H9 (cell line): ENCODE results near the gene BTRC. TPM values are rescaled to one million over a fixed set of nuclear protein-coding genes. Genes with fewer than 3 reads are reported as not detected.

Experiments used
- DNase-seq: peaks from one replicate; pipeline ENCODE4 v3.0.0-alpha.2; 2017
- H2AFZ ChIP-seq: one replicate; pipeline ENCODE4 v1.6.1; 2013; ENCODE audit warnings: mild to moderate bottlenecking, low read length, control low read depth, moderate library complexity
- H2AK5ac ChIP-seq: 2 replicates; pipeline ENCODE4 v1.6.1; 2013; ENCODE audit warnings: low read length, control low read depth, mixed read lengths; ENCODE audit not compliant: insufficient read length
- H2BK120ac ChIP-seq: one replicate; pipeline ENCODE4 v1.6.1; 2013; ENCODE audit warnings: low read depth, mild to moderate bottlenecking, low read length, control low read depth, inconsistent platforms; ENCODE audit not compliant: poor library complexity, severe bottlenecking
- H2BK12ac ChIP-seq: 2 replicates; pipeline ENCODE4 v1.6.1; 2013; ENCODE audit warnings: low read length, control low read depth, mixed read lengths, low read depth; ENCODE audit not compliant: insufficient read length
- H2BK15ac ChIP-seq: 2 replicates; pipeline ENCODE4 v1.6.1; 2013; ENCODE audit warnings: low read depth, low read length, control low read depth
- H2BK20ac ChIP-seq: one replicate; pipeline ENCODE4 v1.6.1; 2013; ENCODE audit warnings: low read depth, mild to moderate bottlenecking, low read length, control low read depth, inconsistent platforms; ENCODE audit not compliant: poor library complexity, severe bottlenecking
- H2BK5ac ChIP-seq: 2 replicates; pipeline ENCODE4 v1.6.1; 2013; ENCODE audit warnings: low read length, control low read depth, mixed read lengths; ENCODE audit not compliant: insufficient read length
- H3K14ac ChIP-seq: 2 replicates; pipeline ENCODE4 v1.6.1; 2013; ENCODE audit warnings: low read length, control low read depth; ENCODE audit not compliant: insufficient read depth
- H3K18ac ChIP-seq: 2 replicates; pipeline ENCODE4 v1.6.1; 2013; ENCODE audit warnings: low read depth, mild to moderate bottlenecking, mixed read lengths, low read length, control low read depth; ENCODE audit not compliant: insufficient read length
- H3K23ac ChIP-seq: 2 replicates; pipeline ENCODE4 v1.6.1; 2013; ENCODE audit warnings: low read length, control low read depth, mixed read lengths, low read depth; ENCODE audit not compliant: insufficient read length
- H3K23me2 ChIP-seq: 2 replicates; pipeline ENCODE4 v1.6.1; 2013; ENCODE audit warnings: low read depth, mild to moderate bottlenecking, mixed read lengths, low read length, control low read depth; ENCODE audit not compliant: insufficient read length, poor library complexity, severe bottlenecking
- H3K27ac ChIP-seq: 2 replicates; pipeline ENCODE4 v1.5.1; 2013; ENCODE audit warnings: low read length, control low read depth, mixed read lengths, low read depth; ENCODE audit not compliant: insufficient read length
- H3K27me3 ChIP-seq: 2 replicates; pipeline ENCODE4 v1.6.1; 2013; ENCODE audit warnings: low read length, control low read depth, inconsistent platforms; ENCODE audit not compliant: insufficient read depth
- H3K4ac ChIP-seq: 2 replicates; pipeline ENCODE4 v1.6.1; 2013; ENCODE audit warnings: low read depth, mild to moderate bottlenecking, control low read depth, inconsistent platforms, low read length, moderate library complexity
- H3K4me1 ChIP-seq: 2 replicates; pipeline ENCODE4 v1.6.1; 2013; ENCODE audit warnings: low read length, control low read depth, inconsistent platforms; ENCODE audit not compliant: insufficient read depth
- H3K4me2 ChIP-seq: 2 replicates; pipeline ENCODE4 v1.6.1; 2013; ENCODE audit warnings: low read length, control low read depth, mixed read lengths; ENCODE audit not compliant: insufficient read length, insufficient read depth
- H3K56ac ChIP-seq: 2 replicates; pipeline ENCODE4 v1.6.1; 2013; ENCODE audit warnings: low read depth, mild to moderate bottlenecking, mixed read lengths, low read length, control low read depth; ENCODE audit not compliant: insufficient read length
- H3K79me1 ChIP-seq: 2 replicates; pipeline ENCODE4 v1.6.1; 2013; ENCODE audit warnings: low read depth, mild to moderate bottlenecking, moderate library complexity, low read length, control low read depth, inconsistent platforms; ENCODE audit not compliant: insufficient read depth, poor library complexity, severe bottlenecking
- H3K79me2 ChIP-seq: 2 replicates; pipeline ENCODE4 v1.6.1; 2013; ENCODE audit warnings: low read length, control low read depth, inconsistent platforms; ENCODE audit not compliant: insufficient read depth
- H3K9ac ChIP-seq: 2 replicates; pipeline ENCODE4 v1.6.1; 2013; ENCODE audit warnings: low read length, control low read depth, mixed read lengths; ENCODE audit not compliant: insufficient read length; ENCODE audit errors: extremely low read depth
- H3K9me3 ChIP-seq: one replicate; pipeline ENCODE4 v1.6.1; 2013; ENCODE audit warnings: low read depth, low read length, inconsistent platforms; ENCODE audit not compliant: control insufficient read depth
- H3T11ph ChIP-seq: one replicate; pipeline ENCODE4 v1.6.1; 2013; ENCODE audit warnings: mild to moderate bottlenecking, low read length, control low read depth, inconsistent platforms
- H4K20me1 ChIP-seq: one replicate; pipeline ENCODE4 v1.6.1; 2013; ENCODE audit not compliant: control insufficient read depth, insufficient read length, insufficient read depth
- H4K5ac ChIP-seq: 2 replicates; pipeline ENCODE4 v1.6.1; 2013; ENCODE audit warnings: low read depth, mild to moderate bottlenecking, mixed read lengths, low read length, control low read depth; ENCODE audit not compliant: insufficient read length
- H4K8ac ChIP-seq: replicated peaks from 2 replicates; pipeline ENCODE4 v1.6.1; 2013; ENCODE audit warnings: low read length, control low read depth, mixed read lengths, low read depth; ENCODE audit not compliant: insufficient read length
- H4K91ac ChIP-seq: 2 replicates; pipeline ENCODE4 v1.6.1; 2013; ENCODE audit warnings: low read depth, mild to moderate bottlenecking, moderate library complexity, mixed read lengths, low read length, control low read depth; ENCODE audit not compliant: insufficient read length
- H3K27ac Mint-ChIP-seq, 3 experiments: 2 replicates in 2 of 3; 3 replicates in 1 of 3; pipeline ENCODE4 v1.8.0; 2020 to 2021; ENCODE audit warnings: mixed read lengths in 3 of 3, mild to moderate bottlenecking in 1 of 3, moderate library complexity in 1 of 3
- H3K27me3 Mint-ChIP-seq: 2 replicates; pipeline ENCODE4 v1.8.0; 2021; ENCODE audit warnings: low read depth, mild to moderate bottlenecking, moderate library complexity, mixed read lengths
- H3K36me3 Mint-ChIP-seq, 3 experiments: 2 replicates in 2 of 3; 3 replicates in 1 of 3; pipeline ENCODE4 v1.8.0; 2020 to 2021; ENCODE audit warnings: low read depth in 3 of 3, mixed read lengths in 3 of 3; ENCODE audit not compliant: insufficient read depth in 1 of 3
- H3K4me1 Mint-ChIP-seq, 2 experiments: 2 replicates each; pipeline ENCODE4 v1.8.0; 2020; ENCODE audit warnings: mixed read lengths in 2 of 2
- H3K4me3 Mint-ChIP-seq, 2 experiments: 2 replicates in 1 of 2; 3 replicates in 1 of 2; pipeline ENCODE4 v1.8.0; 2020 to 2021; ENCODE audit warnings: mild to moderate bottlenecking in 2 of 2, mixed read lengths in 2 of 2, moderate library complexity in 1 of 2
- H3K9me3 Mint-ChIP-seq, 2 experiments: 2 replicates in 1 of 2; 3 replicates in 1 of 2; pipeline ENCODE4 v1.8.0; 2020; ENCODE audit warnings: mild to moderate bottlenecking in 2 of 2, mixed read lengths in 2 of 2, moderate library complexity in 1 of 2
- WGBS: extraction: QIAGEN DNeasy Blood & Tissue Kit; methylation state at CpG from one replicate; pipeline ENCODE4 v1.1.7; 2013; ENCODE audit warnings: missing lambda C conversion rate, low lambda C conversion rate, mixed read lengths; ENCODE audit not compliant: insufficient read length; ENCODE audit errors: extremely low coverage; 5-methylcytosine and 5-hydroxymethylcytosine counted together
- total RNA-seq: library from RNA; stranded (reverse); gene quantifications from 2 replicates; pipeline ENCODE4 v1.2.1, GENCODE V29; 2021
- TF ChIP-seq, protein P1 (sequence below): fragments of 200-600 bp; sonication (generic); conservative IDR thresholded peaks from 3 replicates; pipeline ENCODE4 v1.8.0; 2021; ENCODE audit warnings: antibody characterized with exemption, mild to moderate bottlenecking

BTRC gene
- total RNA-seq, 1 experiment from 2014 or later: 24.2 TPM

GRCh38 chr10:101495324-101495925 lies 141.5 kb downstream of the BTRC start:
- H3K36me3 Mint-ChIP-seq: no peaks in the 10 kb centered on the region
- Histone ChIP-seq H3K27me3 (no peaks in the 10 kb centered on the region), H4K91ac (no peak overlapping the region), H2BK120ac (no peak overlapping the region), H2BK5ac (no peak overlapping the region), H3T11ph (no peak overlapping the region), H3K56ac (no peak overlapping the region), H3K9me3 (no peaks in the 10 kb centered on the region), H3K4me2 (no peak overlapping the region), H4K8ac (no peak overlapping the region), H2BK20ac (no peak overlapping the region), H2BK15ac (no peak overlapping the region), H3K18ac (no peak overlapping the region), H3K79me2 (no peaks in the 10 kb centered on the region), H3K4ac (no peak overlapping the region), H3K14ac (no peak overlapping the region), H4K20me1 (no peaks in the 10 kb centered on the region), H2AK5ac (no peak overlapping the region), H2BK12ac (no peak overlapping the region), H3K79me1 (no peaks in the 10 kb centered on the region), H4K5ac (no peak overlapping the region), H3K9ac (no peak overlapping the region), H3K23ac (no peak overlapping the region), H2AFZ (no peak overlapping the region), H3K27ac (no peak overlapping the region), H3K23me2 (no peaks in the 10 kb centered on the region), H3K4me1 (peaks cover 4% of the 10 kb centered on the region; the same call in 1 of the 2 replicates)
- peaks cover 18 to 19% of the 10 kb centered on the region in 2 experiments for H3K4me1 Mint-ChIP-seq
- no peaks in the 10 kb centered on the region for H3K9me3 Mint-ChIP-seq
- DNase-seq: no peak
- H3K27me3 Mint-ChIP-seq: no peaks in the 10 kb centered on the region
- TF ChIP-seq, protein P1, sequence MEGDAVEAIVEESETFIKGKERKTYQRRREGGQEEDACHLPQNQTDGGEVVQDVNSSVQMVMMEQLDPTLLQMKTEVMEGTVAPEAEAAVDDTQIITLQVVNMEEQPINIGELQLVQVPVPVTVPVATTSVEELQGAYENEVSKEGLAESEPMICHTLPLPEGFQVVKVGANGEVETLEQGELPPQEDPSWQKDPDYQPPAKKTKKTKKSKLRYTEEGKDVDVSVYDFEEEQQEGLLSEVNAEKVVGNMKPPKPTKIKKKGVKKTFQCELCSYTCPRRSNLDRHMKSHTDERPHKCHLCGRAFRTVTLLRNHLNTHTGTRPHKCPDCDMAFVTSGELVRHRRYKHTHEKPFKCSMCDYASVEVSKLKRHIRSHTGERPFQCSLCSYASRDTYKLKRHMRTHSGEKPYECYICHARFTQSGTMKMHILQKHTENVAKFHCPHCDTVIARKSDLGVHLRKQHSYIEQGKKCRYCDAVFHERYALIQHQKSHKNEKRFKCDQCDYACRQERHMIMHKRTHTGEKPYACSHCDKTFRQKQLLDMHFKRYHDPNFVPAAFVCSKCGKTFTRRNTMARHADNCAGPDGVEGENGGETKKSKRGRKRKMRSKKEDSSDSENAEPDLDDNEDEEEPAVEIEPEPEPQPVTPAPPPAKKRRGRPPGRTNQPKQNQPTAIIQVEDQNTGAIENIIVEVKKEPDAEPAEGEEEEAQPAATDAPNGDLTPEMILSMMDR: peak; percentile 64
- no peak overlapping the region for H3K4me3 Mint-ChIP-seq
- no peak overlapping the region for H3K27ac Mint-ChIP-seq
- no CpG with 5 or more reads among the region's 4 CpGs for WGBS
